Measurements from ENCODE around the gene ANKRD18A.
"Not testable (repeated sequence)": the region's sequence is repeated elsewhere in the genome, so short reads cannot be mapped to it uniquely, and the experiment has no call there.

Gene ANKRD18A

DNA sequence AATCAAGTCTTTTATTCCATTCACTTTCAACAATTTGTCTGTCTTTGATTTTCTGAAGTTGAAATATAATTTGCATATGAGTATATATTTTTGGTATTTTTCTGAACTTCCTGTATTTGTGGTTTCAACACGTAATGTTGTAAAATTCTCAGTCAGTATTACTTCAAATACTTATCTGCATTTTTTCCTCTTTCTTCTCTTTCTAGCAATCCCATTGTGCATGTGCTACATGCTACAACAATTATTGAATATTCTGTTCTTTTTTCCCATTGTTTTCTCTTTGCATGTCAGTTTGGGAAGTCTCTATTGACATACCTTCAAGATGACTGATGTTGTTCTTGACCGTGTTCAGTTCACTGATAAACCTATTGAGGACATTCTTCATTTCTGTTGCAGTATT is 5.6 kb upstream of the ANKRD18A start:
- DNase-seq (ENCODE audit: low read depth in 2 of 2): no peak

DNA sequence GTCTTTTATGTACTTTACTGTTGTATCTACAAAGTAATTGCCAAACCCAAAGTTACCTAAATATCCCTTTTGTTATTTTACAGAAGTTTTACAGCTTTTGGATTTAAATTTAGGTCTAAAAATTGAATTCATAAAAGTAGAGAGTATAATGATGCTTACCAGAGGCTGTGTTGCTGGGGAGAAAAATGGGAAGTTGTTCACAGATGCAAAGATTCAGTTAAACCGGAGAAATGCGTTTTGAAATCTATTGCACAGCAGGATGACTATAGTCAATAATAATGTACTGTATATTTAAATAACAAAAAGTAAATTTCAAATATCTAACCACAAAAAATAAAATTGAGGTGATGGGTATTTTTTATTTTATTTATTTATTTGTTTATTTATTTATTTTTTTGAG is 2.6 kb upstream of the ANKRD18A start:
- no peak for DNase-seq (ENCODE audit: low read depth in 2 of 2)

DNA sequence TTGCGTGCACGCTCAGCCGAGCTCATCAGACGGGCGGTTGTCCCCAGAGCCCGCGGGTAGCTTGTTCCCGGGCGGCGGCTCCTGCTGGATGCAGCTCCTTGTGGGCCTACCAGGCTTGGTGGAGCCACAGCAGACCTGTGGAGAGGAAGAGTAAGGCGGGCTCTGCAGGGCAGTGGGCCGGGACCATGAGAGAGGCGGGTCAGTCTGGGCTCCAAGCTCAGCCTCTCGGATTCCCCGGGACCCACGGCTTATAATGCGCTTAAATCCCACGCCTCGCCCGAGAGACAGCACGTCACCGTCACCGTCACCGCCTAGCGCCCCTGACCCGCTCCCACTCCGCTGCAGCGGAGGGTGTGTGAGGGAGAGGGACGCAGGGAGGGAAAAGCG is 1.9 kb upstream of the ANKRD18A start:
- DNase-seq (ENCODE audit: low read depth in 2 of 2): peak in 1 of 2 donors; percentile 2

DNA sequence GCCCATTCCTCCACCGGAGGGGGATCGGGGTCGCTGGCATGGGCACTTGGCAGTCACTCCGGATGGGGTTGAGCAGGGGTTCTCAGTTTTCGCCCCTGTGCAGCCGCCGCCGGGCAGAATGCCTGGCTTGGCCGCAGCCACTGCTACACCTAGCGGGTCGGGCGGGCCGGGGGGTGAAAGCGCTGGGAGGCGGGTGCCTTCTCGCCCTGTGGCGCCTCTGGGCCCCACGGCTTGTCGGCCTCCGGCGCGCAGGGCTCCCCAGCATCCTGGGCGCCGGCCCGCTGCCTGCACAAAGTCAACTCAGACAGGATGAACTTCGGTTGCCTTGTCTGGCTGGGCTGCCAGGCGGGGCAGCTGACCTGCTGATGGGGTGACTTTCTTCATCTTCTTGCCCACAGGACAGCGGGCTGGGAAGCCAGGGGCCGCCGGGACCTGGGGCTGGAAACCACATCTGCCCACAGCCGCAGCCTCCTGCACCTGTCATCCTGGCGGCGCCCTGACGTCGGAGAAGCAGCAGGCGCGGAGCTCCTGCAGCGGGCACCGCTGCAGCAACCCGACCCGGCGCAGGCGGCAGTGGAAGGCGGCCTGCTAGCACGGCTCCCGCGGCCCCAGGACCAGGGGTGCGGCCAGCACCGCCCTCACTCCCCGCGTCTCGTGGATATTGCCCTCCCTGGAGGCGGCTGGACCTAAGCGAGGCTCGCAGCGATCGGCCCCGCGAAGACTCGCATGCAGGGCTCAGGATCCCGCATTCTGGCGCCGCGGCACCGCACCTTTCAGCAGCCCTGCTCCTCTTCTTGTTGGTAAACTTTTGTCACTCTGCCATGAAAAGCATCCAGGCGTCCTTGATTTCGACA is 1.3 kb upstream of the ANKRD18A start:
- peak; percentile 38 to 42 for DNase-seq (ENCODE audit: low read depth in 2 of 2)

DNA sequence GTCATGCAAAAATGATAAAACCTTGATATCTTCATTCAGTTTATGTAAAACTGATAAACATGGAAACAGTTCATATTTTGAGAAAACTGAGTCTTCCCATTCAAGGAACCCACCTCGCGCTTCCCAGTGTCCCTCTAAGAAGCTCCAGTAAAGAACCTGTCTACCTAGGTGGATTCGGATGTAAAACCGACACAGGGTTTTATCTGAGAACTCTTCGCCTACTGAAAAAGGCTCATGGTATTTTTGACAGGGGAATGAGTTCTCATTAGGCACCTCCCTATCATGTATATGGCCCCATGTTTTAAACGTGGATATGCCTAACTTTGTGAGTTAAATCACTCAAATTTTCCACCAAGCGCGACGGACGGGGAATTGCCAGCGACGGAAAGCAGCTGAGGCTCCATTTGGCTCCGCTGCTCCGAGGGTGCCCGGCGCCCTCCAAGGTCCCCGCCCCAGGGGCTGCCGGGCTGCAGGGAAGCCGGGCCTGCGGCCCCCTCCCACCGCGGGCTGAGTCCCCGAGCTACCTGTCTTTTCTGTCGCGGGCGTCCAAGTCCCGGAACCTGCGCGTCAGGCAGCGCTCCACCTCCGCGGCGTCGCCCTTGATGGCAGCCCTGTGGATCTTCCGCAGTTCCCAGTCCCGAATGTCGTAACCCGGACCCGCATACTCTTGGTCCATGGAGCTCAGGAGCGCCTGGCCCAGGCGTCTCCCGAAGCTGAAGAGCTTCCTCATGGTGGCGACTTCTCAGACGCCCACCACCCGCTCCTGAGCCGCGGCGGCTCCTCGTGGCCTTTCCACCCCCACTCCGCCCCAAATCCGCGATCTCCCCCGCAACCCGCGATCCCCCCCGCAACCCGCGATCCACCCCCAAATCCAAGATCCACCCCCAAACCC is 594 bp downstream of the ANKRD18A start:
- DNase-seq (ENCODE audit: low read depth in 2 of 2): peak; percentile 8 to 10

DNA sequence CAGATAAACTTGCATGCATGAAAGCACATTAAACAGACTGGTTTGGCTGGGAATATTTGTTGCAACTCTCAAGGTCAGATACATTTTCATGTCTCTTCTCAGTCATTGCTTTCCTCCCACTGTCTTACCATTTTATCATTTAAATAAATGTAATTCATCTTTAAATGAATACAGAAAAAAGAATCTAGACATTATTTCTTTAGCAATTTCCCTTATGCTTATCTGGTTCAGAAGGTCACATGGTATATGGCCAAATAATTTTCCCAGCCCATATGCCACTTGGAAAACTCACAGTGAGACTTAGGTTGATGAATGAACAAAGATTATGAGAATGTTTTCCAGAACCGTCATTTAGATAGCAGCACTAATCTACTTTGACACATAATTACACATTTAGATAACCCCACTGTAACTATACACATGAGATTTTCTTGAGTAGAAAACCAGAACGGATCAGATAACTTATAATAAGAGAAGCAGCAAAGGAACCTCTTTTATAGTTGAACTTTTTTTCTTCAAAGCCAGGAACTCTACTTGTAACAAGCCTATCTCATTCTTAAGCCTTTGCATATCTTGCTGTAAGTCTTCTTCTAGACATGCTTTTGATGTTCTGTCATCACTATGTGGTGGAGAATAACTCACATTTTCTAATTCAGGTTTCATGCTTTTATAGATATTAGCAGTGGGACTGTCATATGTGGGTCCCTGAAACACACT is 22.2 kb downstream of the ANKRD18A start:
- DNase-seq (ENCODE audit: low read depth in 2 of 2): not testable (repeated sequence)

DNA sequence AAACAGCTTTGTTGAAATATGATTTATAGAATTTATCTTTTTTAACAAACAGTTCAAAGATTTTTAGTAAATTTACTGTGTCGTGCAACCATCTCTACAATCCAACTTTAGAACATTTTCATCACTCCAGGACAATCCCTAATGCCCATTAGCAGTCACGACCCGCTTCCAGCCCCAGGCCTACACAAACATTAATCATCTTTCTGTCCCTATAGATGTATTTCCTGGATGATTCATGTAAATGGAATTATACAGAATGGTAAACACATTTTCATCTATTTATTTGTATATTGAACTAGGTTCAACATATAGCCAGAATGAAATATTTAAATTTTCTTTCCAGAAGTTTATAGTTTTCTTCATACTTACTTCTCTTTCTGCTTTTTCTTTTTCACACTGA is 25.3 kb downstream of the ANKRD18A start:
- DNase-seq (ENCODE audit: low read depth in 2 of 2): not testable (repeated sequence)

DNA sequence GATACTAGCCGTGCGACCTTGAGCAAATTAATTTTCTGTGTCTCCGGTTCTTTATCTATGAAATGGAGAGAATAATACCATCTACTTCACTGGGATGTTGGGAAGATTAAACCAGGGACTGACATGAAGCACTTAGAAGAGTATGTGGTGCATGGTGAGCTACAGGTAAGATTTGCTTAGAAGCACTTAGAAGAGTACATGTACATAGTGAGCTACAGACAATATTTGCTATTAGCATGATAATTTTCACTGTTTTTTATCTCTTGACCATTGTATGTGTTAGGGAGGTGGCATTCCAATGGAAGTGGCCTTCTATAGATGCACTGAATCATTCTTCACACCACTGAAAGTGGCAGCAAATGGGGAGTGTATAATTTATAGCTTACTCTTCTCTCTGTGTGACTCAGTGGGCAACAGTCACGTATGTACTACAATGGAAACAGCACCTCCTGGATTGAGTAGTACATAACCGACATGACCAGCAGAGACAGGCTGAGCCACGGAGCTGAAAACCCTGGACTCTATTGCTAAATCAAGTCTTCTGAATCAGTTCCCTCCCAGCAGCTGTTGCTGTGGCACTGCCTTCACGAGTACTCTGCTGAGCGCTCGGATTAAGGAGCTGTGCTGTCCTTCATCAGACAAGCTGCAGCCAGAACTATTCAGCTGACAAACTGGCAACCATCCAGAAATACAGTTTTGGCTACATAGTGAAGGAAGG is 28.9 kb downstream of the ANKRD18A start:
- not testable (repeated sequence) for DNase-seq (ENCODE audit: low read depth in 2 of 2)

DNA sequence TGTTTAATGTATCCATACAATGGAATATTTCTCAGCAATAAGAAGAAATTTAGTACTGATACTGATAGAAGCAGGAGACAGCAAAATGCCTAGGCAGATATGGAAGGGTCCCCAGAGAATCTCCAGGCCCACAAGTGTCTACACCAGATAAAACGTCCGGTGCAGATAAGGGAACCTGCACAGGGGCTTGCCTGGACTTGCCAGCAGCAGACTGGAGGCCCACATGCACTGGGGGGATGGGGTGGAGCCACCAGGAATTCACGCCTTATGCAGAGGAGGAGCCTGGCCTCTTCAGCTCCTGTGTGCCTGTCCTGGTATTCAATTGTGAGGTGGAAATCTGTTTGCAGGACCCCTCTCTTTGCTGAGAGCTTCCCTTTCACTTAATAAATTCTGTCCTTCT is 36.6 kb downstream of the ANKRD18A start:
- not testable (repeated sequence) for DNase-seq (ENCODE audit: low read depth in 2 of 2)

DNA sequence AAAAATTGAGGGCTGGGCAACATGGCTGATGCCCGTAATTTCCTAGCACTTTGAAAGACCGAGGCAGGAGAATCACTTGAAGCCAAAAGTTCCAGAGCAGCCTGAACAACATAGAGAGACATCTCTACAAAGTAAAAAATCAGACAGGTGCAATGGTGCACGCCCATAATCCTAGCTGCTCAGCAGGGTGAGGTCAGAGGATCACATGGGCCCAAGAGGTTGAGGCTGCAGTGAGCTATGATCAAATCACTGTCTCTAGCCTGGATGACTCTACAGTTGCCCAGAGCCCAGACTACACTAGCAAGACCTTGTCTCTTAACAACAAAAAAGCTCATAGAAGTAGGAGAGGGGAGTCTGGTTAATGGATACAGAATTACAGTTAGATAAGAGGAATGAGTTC is 40.3 kb downstream of the ANKRD18A start:
- DNase-seq (ENCODE audit: low read depth in 2 of 2): not testable (repeated sequence)

DNA sequence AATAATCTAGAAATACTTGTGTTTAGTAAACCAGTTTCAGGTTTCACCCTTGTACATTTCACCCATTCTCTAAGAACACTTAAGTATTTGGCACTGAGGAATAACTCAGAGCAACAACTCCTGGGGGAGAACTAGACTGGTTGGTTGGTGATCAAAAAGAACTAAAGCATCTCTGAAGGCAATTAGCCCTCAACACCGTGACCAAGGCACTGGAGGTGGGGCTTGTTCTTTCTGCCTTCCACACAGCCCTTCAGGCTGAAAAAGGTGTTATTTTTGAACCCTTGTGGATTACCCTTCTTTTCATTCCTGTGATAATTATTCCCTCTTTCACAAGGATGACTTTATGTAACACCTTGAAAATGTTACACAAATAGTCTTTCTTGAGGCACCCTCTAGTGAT is 44.2 kb downstream of the ANKRD18A start:
- DNase-seq (ENCODE audit: low read depth in 2 of 2): not testable (repeated sequence)

DNA sequence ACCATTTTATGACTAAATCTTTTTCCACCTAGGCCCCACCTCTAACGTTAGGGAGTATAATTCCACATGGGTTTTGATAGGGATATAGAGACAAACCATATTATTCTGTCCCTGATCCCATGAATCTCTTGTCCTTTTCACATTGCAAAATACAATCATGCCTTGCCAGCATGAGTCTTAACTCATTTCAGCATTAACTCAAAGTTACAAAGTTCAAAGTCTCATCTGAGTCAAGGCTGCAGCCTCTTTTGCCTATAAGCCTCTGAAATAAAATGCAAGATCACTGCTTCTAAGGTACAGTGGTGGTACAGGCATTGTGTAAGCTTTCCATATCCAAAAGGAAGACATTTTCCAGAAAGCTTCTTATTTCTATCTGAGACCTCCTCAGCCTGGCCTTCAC is 54.3 kb downstream of the ANKRD18A start:
- not testable (repeated sequence) for DNase-seq (ENCODE audit: low read depth in 2 of 2)

DNA sequence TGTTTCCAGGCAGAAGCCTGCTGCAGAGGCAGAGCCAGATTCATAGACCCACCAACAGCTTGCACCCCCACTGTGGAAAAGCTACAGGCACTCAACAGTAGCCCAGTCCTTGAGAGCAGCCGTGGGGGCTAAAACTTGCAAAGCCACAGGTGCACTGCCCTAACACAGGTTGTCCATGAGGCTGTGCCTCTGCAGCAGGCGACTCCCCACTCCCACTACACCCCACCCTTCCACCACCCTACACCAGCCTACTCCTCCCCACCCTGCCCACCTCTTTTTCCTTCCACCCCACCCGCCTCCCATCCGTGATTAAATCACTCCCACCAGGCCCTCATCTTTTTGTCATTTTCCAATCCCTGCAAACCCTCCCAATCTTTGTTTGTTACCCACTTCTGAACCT is 55.2 kb downstream of the ANKRD18A start:
- not testable (repeated sequence) for DNase-seq (ENCODE audit: low read depth in 2 of 2)

DNA sequence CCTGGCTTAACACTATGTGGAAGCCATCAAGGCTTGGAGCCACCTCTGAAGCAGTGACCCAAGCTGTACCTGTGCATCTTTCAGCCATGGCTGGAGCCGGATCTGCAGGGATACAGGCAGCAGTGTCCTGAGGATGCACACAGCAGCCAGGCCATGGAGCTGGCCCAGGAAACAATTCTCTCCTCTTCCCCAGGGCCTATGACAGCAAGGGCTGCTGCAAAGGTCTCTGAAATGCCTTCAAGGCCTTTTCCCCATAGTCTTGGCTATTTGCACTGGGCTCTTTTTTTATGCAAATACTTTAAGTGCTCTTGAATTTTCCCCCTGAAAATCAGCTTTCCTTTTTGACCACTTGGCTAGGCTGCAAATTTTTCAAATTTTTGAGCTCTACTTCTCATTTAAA is 56.5 kb downstream of the ANKRD18A start:
- not testable (repeated sequence) for DNase-seq (ENCODE audit: low read depth in 2 of 2)

DNA sequence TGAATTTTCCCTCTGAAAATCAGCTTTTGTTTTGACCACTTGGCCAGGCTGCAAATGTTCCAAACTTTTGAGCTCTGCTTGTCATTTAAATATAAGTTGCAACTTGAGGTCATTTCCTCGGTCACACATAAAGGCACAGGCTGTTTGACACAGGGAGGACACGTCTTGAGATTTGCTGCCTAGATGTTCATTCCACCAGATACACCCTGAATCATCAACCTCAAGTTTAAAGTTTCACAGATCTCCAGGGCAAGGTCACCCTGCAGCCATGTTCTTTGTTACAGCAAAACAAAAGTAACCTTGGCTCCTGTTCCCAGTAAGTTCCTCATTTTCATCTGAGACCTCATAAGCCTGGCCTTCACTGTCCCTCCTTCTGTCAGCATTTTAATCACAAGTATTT is 59.3 kb downstream of the ANKRD18A start:
- not testable (repeated sequence) for DNase-seq (ENCODE audit: low read depth in 2 of 2)

DNA sequence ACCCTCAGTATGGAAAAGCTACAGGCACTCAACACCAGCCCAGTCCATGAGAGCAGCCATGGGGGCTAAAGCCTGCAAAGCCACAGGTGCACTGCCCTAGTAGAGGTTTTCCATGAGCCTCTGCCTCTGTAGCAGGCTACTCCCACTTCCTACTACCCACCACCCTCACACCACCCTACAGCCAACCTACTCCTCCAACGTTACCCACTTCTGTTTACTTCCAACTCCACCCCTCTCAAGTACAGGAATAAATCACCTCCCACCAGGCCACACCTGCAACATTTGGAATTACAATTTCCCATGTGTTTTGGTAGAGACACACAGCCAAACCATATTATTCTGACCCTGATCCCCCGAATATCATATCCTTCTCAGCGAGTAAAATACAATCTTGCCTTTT is 61.2 kb downstream of the ANKRD18A start:
- not testable (repeated sequence) for DNase-seq (ENCODE audit: low read depth in 2 of 2)

DNA sequence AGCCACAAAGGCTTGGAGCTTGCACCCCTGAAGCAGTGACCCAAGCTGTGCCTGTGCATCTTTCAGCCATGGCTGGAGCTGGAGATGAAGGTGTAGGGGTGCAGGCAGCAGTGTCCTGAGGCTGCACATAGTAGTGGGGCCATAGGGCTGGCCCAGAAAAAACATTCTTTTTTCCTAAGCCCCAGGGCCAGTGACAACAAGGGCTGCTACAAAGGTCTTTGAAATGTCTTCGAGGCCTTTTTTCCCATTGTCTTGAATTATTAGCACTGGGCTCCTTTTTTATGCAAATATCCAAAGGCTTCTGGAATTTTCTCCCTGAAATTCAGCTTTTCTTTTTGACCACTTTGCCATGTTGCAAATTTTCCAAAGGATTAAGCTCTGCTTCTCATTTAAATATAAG is 62.6 kb downstream of the ANKRD18A start:
- DNase-seq (ENCODE audit: low read depth in 2 of 2): not testable (repeated sequence)

DNA sequence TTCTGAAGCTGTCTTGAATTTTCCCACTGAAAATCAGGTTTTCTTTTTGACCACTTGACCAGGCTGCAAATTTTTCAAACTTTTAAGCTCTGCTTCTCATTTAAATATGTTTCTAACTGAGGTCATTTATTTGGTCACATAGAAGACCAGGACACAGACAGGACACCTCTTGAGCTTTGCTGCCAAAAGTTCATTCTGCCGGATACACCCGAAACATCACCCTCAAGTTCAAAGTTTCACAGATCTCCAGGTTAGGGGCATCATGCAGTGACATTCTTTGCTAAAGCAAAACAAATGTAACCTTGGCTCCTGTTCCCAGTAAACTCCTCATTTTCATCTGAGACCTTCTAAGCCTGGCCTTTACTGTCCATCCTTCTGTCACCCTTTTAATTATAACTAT is 65.4 kb downstream of the ANKRD18A start:
- not testable (repeated sequence) for DNase-seq (ENCODE audit: low read depth in 2 of 2)

DNA sequence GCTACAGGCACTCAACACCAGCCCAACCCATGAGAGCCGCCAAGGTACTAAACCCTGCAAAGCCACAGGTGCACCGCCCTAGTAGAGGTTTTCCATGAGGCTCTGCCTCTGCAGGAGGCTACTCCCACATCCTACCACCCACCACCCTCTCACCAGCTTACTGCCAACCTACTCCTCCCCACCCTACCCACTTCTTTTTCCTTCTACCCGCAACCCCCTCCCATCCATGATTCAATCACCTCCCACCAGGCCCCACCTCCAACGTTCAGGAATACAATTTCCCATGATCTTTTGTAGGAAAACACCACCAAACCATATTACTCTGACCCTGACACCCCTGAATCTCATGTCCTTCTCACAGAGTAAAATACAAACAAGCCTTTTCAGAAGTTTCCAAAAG is 67.4 kb downstream of the ANKRD18A start:
- not testable (repeated sequence) for DNase-seq (ENCODE audit: low read depth in 2 of 2)

DNA sequence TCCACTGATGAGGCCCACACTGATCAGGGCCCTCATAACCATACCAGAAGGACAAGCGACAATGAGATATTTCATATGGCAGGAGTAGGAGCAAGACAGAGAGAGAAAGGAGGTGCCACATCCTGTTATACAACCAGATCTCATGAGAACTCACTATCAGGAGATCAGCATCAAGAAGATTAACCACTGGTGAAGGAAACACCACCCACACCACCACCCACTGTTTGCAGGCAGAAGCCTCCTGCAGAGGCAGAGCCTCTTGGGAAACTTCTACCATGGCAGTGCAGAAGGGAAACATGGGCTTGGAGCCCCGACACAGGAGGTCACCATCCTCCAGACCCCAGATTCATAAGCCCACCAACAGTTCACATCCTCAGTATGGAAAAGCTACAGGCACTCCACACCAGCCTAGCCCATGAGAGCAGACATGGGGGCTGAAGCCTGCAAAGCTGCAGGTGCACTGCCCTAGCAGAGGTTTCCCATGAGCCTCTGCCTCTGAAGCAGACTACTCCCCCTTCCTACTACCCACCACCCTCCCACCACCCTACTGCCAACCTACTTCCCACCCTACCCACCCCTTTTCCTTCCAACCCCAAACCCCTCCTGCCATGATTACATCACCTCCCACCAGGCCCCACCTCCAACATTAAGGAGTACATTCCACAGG is 73.8 kb downstream of the ANKRD18A start:
- DNase-seq (ENCODE audit: low read depth in 2 of 2): peak; percentile 7 to 22

DNA sequence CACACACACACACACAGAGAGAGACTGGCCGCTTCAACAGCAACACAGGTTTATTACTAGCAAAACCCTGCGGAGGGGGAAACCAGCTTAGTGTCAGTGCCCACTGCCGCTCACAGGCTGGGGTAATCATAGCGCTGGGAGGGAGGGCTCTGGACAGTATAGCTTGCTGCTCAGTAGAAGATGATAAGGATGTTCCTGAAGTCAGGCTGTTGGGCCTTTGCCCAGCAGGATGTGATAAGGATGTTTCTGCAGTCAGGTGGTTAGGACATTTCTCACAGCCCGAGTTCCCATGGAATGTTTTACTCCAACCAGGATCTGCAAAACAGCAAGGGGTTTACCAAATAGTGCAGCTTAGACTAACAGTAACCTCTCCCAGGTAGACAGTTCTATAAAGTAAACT is 79.9 kb downstream of the ANKRD18A start:
- not testable (repeated sequence) for DNase-seq (ENCODE audit: low read depth in 2 of 2)
